NCI-H524 treated with DMSO at 0.1 percent for 48 hours (cell line): ENCODE data around the gene LAMC3.

Source experiments
- DNase-seq: peaks from one replicate; lab custom pipeline; 2025; lab: John Stamatoyannopoulos, UW

Gene LAMC3

DNA sequence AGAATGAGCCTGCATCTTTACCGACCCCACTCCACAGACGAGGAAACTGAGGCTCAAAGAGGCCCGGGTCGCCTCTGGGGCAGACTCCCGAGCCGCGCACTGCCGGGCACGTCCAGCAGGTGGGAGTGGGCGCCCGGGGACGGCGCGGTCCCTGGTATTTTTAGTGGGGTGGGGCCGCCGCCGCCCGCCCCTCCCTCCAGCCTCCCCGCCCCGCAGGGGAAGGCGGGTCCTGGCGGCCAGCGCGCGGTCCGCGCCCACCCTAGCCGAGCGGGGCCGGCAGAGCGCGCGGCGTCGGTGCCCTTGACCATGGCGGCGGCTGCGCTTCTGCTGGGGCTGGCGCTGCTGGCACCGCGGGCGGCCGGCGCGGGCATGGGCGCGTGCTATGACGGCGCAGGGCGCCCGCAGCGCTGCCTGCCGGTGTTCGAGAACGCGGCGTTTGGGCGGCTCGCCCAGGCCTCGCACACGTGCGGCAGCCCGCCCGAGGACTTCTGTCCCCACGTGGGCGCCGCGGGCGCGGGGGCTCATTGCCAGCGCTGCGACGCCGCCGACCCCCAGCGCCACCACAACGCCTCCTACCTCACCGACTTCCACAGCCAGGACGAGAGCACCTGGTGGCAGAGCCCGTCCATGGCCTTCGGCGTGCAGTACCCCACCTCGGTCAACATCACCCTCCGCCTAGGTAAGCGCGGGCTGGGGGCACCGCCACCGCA, at the start of gene LAMC3:
LAMC3 (plus strand) TSS at position 266 of the 710 bp plus-strand sequence; CDS start at position 307, 41 bp downstream.
- DNase-seq, result no peak

GRCh38 chr9:130959809-130960334, 49.1 kb upstream of the LAMC3 start:
- no peak for DNase-seq

DNA sequence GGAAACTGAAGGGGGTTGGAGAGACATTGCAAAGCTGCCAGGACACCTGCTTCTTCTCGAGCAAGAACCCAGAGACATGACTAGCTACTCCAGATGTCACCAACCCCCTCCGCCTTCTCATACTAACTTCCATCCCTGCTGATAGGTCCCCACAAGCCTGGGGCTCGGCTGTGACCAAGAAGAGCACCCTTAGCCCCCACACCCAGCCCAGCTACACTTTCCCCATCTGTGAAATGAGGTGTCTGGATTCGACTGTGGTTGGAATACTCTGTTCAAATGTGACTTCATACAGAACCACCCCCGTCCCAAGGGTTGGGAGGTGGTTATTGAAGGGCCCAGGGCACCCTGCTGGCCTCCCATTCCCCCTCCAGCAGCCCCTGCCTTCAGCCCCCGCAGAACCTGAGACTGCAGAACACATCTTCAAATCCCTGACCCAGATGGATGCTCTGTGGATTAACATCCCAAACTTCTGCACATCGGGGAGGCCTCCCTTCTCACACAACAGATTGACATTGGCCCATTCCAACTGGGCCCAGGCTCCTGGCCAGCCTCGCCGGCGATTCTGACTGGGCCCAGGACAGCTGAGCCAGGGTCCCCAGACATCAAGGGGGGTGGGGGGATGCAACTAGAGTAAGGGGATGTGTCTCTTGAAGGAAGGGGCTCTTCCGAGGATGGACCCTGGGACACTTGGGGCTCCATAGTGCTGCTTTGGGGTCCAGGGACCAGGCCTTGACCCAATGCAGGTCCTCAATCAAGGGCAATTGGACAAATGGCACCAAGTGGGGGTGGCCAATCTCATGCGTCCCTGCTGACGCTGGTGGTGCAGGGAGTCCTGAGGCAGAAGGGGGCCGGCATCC, 48.2 kb upstream of the LAMC3 start:
- DNase-seq, result no peak

DNA sequence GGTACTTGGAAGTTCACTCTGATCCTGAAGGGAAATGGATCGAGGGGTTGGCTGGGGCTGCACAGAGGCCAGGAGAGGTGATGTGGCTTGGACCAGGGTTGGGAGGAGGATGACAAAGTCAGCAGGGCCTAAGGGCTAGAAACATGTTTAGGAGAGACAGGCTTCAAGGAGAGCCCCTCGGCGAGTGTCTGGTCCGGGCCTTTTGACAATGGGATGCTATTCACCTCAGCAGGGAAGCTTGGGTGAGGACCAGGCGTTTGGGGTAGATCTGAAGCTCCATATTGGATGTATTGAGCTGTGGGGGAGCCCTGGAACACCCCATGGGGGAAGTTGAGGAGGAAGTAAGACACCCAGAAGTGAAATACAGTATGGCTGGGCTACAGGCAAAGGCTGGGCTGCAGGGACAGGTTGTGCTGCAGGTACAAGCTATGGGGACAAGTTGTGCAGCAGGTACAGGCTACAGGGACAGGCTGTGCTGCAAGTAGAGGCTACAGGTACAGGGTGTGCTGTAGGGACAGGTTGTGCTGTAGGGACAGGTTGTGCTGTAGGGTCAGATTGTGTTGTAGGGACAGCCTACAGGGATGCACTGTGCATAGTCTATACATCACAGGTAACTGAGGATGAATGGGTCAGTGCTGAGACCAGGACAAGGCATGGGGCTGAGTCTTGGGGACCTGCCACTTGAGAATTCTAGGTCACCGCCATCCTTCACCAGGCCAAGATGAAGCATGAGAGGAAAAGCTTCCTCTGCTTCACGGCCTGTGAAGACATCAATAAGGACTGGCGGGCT, 47.3 kb upstream of the LAMC3 start:
- DNase-seq, result no peak

DNA sequence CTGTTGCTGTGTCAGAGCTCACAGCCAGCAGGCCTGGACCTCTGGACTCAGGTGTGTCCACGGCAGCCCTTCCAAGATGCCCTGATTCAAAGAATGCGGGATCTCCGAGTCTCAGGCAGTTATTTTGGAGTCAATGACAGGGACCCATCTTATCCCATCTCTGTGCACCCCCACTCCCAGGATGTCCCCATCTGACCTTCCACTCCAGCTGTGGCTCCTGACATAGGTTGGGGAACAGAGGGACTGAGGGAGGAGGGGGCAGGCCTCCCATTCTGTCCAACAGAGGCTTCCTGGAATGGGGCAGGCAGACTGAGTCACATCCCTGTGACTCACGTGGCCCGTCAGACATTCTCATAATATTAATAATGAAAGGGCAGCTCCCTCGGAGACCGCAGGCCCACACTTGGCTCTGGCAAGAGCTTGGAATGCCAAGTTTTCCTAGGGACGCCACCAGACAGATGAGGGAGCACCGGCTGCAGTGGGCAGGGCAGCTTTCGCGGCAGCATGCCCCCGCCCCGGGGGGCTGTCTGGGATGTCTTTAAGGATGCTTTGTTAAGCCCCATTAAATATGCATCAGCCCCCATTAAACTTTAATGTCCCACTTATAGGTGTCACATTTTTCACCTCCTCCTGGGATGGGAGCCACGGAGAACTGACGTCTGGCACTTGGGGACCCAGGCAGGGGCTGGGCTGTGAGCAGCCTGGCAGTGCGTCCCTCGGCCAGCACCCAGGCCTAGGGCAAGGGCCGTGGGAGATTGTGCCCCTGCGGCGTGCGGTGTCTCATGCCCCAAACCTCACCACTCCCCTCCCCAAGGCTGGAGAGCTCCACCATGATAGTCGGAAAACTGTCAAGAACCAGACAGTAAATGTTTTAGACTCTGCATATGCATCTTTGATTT, 46.3 kb upstream of the LAMC3 start:
- no peak for DNase-seq

DNA sequence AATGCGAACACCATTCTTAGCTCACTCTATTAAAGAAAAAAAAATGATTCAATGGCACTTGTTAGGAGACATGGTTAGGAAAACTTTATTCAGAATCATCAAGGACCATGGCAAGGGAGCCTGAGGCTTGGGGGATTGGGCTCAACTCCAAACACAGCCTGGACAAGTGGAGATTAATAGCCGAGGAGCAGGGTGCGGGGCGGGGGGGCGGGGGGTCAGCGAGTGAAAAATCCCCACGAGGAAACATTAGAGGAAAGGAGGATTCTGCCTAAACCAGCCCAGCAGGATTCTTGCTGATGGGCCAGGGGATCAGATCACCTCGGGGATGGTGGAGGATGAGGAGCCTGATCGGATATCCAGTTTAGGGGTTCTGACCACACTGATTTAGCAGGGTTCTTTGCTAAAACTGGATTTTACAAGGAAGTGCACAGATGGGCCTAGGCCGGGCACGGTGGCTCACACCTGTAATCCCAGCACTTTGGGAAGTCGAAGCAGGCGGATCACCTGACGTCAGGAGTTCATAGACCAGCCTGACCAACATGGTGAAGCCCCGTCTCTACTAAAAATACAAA, 45.6 kb upstream of the LAMC3 start:
- no peak for DNase-seq

DNA sequence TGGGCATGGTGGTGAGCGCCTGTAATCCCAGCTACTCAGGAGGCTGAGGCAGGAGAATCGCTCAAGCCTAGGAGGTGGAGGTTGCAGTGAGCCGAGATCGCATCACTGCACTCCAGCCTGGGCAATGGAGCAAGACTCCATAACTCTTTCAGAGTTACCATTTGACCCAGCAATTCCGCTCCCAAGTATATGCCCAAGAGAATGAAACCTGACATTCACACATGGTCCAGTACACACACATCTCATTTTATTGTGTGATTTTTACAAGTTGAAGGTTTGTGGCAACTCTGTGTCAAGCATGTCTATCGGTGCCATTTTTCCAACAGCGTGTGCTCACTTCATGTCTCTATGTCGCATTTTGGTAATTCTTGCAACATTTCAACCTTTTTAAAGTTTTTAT, 45.1 kb upstream of the LAMC3 start:
- DNase-seq, result no peak

DNA sequence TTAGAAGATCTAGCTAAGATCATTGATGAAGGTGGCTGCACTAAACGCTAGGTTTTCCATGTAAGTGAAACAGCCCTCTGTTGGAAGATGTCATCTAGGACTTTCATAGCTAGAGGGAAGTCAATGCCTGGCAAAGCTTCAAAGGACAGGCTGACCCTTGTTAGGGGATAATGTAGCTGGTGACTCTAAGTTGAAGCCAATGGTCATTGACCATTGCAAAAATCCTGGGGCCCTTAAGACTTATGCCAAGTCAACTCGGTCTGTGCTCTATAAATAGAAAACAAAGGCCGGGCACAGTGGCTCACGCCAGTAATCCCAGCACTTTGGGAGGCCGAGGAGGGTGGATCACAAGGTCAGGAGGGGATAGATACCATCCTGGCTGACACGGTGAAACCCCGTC, 43.3 kb upstream of the LAMC3 start:
- no peak for DNase-seq

DNA sequence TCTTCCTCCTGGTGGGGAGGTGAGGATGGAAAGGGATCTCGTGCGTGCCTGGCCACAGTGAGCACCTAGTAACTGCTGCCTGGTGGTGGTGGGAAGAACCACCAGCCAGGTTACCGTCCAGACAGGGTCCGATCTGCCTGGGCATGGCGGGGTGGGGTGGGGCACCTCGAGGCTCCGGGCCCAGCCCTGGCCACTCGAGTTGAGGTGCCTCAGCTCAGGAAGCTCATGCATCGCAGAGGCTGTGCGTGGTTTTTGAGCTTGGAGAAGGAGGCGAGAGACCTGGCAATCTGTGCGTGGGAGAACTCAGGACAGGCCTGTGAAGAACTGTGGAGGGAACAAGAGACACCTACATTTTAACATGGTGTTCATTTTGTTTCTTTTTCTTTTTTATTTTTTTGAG, 38.9 kb upstream of the LAMC3 start:
- no peak for DNase-seq

- DNase-seq, result no peak
These were observed 38.1 kb upstream of the LAMC3 start for GRCh38 chr9:130970855-130971254.

DNA sequence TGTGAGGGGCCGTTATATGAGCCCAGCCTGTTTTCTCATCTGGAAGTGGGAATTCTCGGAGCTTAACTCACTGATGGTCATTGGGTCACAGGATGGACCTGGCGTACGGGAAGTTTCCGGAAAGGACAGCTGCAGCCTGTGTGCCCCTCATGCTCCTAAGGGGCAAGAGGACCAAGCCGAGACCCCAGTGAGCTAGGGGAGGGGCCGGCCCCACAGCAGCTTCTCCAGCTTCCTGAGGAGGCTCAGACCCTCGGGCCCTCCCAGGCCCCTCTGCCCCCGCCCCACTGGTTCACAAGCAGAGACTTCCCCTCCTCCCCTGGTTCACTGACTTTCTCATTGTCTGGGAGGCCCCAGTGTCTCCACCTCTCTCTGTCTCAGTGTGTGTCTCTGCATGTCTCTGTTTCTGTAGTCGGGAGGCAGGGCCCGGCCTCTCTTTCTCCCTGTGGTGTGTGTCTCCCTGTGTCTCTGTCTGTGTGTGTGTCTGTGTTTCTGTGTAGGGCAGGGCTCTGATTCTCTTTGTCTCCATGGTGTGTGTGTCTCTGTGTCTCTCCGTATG, 37.6 kb upstream of the LAMC3 start:
- no peak for DNase-seq

- no peak for DNase-seq
These were observed 36.6 kb upstream of the LAMC3 start for GRCh38 chr9:130972277-130972956.

- no peak for DNase-seq
These were observed 35.9 kb upstream of the LAMC3 start for GRCh38 chr9:130972957-130973685.

GRCh38 chr9:130973686-130974281, 35.2 kb upstream of the LAMC3 start:
- DNase-seq, result no peak

DNA sequence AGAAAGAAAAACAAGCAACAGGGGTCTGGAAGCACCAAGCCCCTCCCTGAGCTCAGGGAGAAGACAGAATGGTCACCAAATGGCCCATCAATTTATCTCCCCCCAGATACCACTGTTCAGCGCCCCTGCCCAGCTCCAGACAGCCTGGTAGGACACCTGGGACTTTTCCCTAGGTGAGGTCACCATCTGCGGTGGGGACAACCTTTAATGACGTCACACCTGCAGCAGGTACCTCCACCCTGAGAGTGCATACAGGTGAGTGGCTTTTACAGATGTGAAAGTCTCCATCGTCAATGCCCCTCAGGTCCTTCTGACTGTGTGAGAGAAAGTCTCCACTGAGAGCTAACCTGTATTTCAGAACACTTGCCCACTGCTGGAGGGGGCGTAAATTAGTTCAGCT, 34.3 kb upstream of the LAMC3 start:
- DNase-seq, result no peak

GRCh38 chr9:130975156-130975555, 33.8 kb upstream of the LAMC3 start:
- DNase-seq, result no peak

GRCh38 chr9:130975932-130976841, 32.8 kb upstream of the LAMC3 start:
- DNase-seq, result no peak

GRCh38 chr9:130977811-130978221, 31.2 kb upstream of the LAMC3 start:
- no peak for DNase-seq
